Middle frontal gyrus (tissue), 1 donor: ENCODE data around the gene ZNF420.
"Not testable (repeated sequence)": the region's sequence is repeated elsewhere in the genome, so short reads cannot be mapped to it uniquely, and the experiment has no call there.

Experiments used
- DNase-seq: peaks from one replicate; pipeline ENCODE4 v3.0.0-alpha.2; 2015; ENCODE audit warnings: low spot score; ENCODE audit errors: extremely low spot score

Gene ZNF420

GRCh38 chr19:37077934-37078716 lies at the start of gene ZNF420:
Gene ZNF420 (plus strand): TSS chr19:37078433. CDS start chr19:37089119, 10,686 bp downstream.
- peak; percentile 94 for DNase-seq

DNA sequence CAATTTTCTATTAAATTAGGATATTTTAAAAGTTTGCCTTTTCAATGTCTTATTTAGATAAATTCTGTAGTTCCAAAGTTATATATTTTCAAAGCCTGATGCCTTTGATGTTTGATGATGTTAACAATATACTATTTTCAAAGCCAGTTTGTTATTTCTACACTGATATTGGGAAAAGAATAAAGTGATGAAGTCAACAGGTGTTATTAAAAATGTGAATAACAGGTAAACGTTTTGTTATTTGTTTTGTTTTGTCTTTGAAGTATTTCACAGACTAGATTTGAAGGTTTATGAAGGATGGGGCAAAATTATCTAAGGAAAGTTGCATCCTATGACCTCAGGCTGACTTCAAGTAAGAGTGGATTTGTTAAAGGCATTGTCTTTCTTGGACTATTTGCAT lies 33.1 kb upstream of the ZNF420 start:
- no peak for DNase-seq

DNA sequence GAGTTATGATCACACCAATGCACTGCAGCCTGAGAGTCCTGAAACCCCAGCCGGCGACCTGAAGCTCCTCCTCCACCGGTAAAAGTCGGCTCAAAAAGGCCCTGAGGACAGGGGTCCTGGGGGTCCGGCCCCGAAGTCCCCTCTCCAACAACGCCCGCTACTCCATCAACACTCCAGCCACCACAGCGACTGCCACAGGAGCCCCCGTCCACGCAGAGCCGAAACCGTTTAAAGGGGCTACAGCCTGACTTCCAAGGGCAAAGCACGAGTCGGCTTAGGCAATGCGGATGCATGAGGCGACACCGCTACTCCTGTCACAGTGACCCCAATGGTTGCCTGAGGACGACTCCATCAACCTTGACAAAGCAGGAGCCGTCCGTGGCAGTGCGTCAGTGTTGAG lies 22.9 kb upstream of the ZNF420 start:
- DNase-seq = no peak

DNA sequence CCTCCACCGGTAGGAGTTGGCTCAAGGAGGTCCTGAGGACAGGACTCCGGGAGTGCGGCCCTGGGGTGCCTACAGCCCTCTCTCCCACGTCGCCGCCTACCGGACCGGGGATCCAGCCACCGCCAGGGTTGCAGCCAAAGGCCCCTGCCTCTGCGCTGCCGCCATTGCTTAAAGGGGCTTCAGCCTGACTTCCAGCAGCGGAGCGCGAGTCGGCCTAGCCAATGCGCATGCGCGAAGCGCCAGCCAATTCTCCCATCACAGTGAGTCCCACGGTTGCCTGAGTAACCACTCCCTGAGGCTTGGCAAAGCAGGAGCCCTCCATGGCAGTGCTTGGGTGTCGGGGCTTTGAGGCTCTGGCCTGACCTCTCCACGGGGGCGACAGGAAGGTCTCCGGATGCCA lies 21.5 kb upstream of the ZNF420 start:
- no peak for DNase-seq

- DNase-seq = no peak
Measured at GRCh38 chr19:37059142-37059541, 19.1 kb upstream of the ZNF420 start.

DNA sequence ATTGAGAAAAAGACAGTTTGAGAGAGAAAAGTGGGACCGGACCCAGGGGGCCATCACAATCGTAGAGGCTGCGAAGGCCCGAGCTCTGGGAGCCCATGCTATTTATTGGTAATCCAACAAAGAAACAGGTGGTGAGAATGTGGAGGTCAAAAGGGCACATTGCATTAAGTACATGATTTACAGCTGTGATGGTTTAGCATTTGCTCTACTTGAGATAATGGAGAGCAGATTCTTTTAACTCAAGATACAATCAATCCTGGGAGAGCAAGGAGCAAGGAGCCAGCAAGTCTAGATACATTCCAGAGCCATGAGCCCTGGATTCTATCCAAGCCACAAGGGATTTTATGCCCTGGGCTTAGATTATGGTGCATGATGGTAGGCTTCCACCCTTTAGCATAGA lies 13.3 kb upstream of the ZNF420 start:
- DNase-seq = not testable (repeated sequence)

GRCh38 chr19:37074111-37074510 lies 4.1 kb upstream of the ZNF420 start:
- DNase-seq = no peak

DNA sequence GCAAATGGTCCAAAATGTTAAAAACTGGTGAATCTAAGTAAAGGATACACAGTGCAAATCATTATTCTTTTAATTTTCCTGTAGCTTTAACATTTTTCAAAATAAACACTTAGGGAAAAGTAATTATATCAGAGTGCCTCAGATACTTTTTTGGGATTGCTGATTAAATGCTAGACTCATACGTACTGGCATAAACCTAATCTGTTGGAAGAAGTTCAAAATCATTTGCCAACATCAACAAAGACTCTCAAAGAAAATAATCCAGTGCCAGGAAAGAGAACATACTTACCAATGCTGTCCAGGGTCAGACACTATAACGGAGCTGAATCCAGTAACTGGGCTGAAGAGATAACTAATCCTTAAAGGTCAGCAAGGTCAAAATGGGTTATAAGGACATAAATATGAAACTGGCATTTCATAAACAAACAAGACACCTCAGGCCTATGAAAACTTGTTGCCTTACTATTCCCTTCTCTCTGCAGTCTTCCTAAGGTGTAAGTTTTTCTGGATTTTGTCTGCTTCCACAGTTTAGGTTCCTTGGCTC lies 3.3 kb upstream of the ZNF420 start:
- DNase-seq = no peak

GRCh38 chr19:37076524-37076923 lies 1.7 kb upstream of the ZNF420 start:
- not testable (repeated sequence) for DNase-seq

GRCh38 chr19:37077501-37077933 lies 716 bp upstream of the ZNF420 start:
- no peak for DNase-seq

- no peak for DNase-seq
Measured at GRCh38 chr19:37078717-37079032, 442 bp downstream of the ZNF420 start.

DNA sequence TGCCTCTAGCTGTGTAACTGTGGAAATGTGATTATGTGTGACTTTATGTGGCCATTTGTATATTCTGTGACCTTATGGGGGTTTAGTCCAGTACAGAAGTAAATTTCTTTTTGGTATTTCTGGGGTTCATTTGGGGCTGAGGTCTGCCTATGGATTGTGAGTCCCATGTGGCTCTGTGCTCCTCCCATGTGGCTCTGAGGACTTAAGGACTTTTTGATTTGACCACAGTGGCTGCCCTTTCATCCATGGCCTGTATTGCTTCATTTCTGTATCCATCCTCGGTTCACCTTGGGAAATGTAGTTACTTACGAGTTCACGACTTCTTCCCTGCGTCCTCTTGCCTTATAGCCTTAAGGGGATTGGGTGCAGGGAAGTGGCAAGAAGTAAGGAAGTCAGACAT lies 1.0 kb downstream of the ZNF420 start:
- DNase-seq = no peak

DNA sequence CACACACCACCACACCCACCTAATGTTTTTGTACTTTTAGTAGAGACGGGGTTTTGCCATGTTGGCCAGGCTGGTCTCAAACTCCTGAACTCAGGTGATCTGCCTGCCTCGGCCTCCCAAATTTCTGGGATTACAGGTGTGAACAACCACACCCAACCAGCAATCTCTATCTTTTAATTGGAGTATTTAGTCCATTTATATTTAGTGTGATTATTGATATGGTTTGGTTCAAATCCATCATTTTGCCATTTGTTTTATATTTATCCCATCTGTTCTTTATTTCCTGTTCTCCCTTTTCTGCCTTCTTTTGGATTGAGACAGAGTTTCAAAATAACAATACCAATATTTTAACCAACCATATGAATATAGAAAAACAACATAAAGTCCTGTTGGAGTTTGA lies 4.1 kb downstream of the ZNF420 start:
- DNase-seq = no peak

DNA sequence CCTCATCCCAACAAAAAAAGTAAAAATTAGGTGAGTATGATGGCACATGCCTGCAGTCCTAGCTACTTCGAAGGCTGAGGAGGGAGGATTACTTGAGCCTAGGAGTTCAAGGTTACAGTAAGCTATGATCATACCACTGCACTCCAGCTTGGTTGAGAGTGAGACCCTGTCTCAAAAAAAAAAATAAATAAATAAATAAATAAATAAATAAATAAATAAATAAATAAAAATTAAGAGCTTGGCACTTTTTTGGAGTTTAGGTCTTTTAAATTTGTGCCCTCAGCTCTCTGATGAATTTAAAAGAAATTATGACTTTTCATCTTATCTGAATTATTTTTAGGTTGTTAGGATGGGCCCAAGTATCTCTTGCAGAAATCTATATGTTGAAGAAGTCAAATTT lies 8.9 kb downstream of the ZNF420 start:
- DNase-seq = no peak

GRCh38 chr19:37095859-37096258 lies 17.6 kb downstream of the ZNF420 start:
- no peak for DNase-seq

DNA sequence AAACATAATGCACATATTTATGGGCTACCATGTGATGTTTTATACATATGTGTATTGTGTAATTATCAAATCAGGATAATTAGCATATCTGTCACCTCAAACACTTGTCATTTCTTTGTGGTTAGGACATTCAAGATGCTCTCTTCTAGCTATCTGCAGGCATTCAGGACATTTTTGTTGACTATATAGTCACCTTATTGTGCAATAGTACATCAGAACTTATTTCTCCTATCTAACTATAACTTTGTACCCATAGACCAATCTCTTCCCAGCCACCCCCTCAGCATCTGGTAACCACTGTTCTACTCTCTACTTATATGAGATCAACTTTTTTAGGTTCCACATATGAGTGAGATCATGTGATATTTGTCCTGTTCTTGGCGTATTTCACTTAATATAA lies 20.3 kb downstream of the ZNF420 start:
- no peak for DNase-seq

GRCh38 chr19:37104135-37104534 lies 25.9 kb downstream of the ZNF420 start:
- not testable (repeated sequence) for DNase-seq

DNA sequence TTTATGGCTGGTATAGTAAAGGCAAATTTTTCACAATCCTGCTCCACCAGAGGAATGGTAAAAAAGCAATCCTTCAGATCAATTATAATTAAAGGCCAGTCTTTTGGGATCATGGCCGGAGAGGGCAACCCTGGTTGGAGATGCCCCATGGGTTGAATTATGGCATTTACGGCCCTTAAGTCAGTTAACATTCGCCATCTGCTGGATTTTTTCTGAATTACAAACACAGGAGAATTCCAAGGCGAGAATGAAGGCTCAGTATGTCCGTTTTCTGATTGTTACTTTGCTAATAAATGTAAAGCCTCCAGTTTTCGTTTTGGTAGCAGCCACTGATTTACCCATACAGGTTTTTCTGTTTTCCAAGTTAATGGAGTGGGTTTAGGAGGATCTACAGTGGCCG lies 33.5 kb downstream of the ZNF420 start:
- DNase-seq = not testable (repeated sequence)

GRCh38 chr19:37114001-37114400 lies 35.8 kb downstream of the ZNF420 start:
- no peak for DNase-seq

- not testable (repeated sequence) for DNase-seq
Measured at GRCh38 chr19:37122093-37122492, 43.9 kb downstream of the ZNF420 start.

- DNase-seq = no peak
Measured at GRCh38 chr19:37127999-37128820, 50.0 kb downstream of the ZNF420 start.

GRCh38 chr19:37128821-37129177 lies 50.6 kb downstream of the ZNF420 start:
- DNase-seq = no peak
